IPS-18c (cell line): ENCODE results near the gene OR4P4.

Source experiments
- H3K4me3 ChIP-seq: 2 replicates; pipeline ENCODE4 v1.7.0; 2013; ENCODE audit warnings: low read depth, mild to moderate bottlenecking, low read length, moderate library complexity; ENCODE audit not compliant: insufficient read depth
- H3K9me3 ChIP-seq: one replicate; pipeline ENCODE4 v1.6.1; 2013; ENCODE audit warnings: mild to moderate bottlenecking, low read length, moderate library complexity; ENCODE audit not compliant: control insufficient read depth, insufficient read depth

Gene OR4P4

GRCh38 chr11:55634813-55635212, at the start of gene OR4P4:
TSS of gene OR4P4 (plus strand) at chr11:55635113.
- no peaks in the 10 kb centered on the region for H3K9me3 ChIP-seq
- H3K4me3 ChIP-seq: no peak within 1 kb of the TSS

GRCh38 chr11:55607545-55607944, 27.4 kb upstream of the OR4P4 start, which contains the start of gene OR4C11:
TSS of gene OR4C11 (minus strand) at chr11:55607645. CDS start at chr11:55604373, 3,272 bp downstream.
- Histone ChIP-seq H3K9me3 (no peaks in the 10 kb centered on the region), H3K4me3 (no peak within 1 kb of the TSS)

- Histone ChIP-seq H3K4me3 (no peak overlapping the region), H3K9me3 (peaks cover 3% of the 10 kb centered on the region)
These were observed 10.4 kb upstream of the OR4P4 start for GRCh38 chr11:55624531-55624930.

DNA sequence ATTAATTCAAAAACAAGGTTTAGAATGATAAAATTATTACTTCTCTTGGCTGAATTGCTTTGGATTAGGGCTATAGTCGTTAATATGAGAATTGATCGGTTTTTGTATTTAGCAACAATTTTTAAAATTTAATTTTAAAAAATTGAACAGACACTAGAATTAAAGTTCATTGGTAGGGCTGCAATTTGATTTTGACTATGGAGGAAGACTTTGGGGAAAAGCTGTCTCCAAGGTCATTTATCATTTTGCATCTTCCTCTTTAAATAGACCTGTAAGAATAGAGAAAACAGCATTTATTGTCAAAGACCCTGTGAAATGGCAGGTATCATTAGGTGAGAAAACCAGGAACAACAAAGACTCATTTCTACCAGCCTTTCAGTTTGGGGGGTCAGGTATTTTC, 13.1 kb downstream of the OR4P4 start, which contains the start of gene OR4S2:
OR4S2 (plus strand) TSS at position 301 of the 400 bp plus-strand sequence. CDS start 2,577 bp downstream, outside the sequence.
- H3K9me3 ChIP-seq: peaks cover 5% of the 10 kb centered on the region
- H3K4me3 ChIP-seq: no peak within 1 kb of the TSS

GRCh38 chr11:55652560-55652959, 17.6 kb downstream of the OR4P4 start:
- H3K9me3 ChIP-seq: peaks cover 5% of the 10 kb centered on the region
- no peak overlapping the region for H3K4me3 ChIP-seq

- no peak overlapping the region for H3K4me3 ChIP-seq
- peaks cover 10% of the 10 kb centered on the region for H3K9me3 ChIP-seq
These were observed 20.2 kb downstream of the OR4P4 start for GRCh38 chr11:55655096-55655495.

DNA sequence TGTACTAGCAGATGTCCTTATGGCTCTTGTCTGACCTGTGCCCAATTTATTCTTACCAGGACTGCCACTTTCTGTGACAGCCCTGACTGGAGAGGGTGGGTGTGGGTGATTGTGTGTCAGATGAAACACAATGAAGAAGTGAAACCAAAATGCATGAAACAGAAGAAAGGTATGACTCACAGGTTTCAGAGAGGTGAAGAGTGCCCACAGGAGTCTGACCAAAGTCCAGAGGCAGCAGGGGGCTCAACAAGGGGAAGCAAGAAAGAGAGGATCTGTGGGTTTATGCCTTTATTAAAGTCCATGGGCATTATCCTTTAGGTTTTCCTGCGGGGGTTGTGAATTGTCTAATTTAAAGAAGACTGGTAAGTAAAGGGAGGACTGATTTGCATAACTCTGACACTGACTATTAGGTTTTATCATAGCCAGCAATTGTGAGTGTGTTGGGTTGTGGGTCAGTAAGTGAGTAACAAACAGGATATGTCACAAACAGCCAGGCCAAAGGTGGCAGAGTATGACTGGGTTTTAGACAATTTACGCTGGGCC, 23.2 kb downstream of the OR4P4 start:
- Histone ChIP-seq H3K9me3 (peaks cover 7% of the 10 kb centered on the region), H3K4me3 (no peak overlapping the region)

- peaks cover 7% of the 10 kb centered on the region for H3K9me3 ChIP-seq
- H3K4me3 ChIP-seq: no peak overlapping the region
These were observed 23.7 kb downstream of the OR4P4 start for GRCh38 chr11:55658608-55659007.

DNA sequence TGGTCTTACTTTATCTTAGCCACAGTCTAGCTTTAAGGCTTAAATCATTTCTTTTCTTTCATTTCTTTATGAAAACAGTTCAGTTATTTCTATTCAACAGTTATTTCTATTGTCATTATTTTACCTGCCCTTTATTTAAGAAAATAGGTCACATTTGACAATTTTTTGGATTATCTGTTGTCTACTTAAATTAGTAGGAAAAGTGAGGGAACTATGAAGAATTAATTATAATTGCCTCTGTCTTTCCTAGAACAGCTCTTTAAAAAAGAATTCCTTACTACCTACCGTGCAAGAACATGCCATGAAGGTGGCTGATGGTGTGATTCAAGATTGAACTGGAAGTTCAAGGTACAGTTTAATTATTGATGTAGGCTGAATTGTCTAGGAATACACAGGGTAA, 27.0 kb downstream of the OR4P4 start, which contains the start of gene OR4C6:
OR4C6 (plus strand) TSS at position 301 of the 400 bp plus-strand sequence. CDS start 2,966 bp downstream, outside the sequence.
- Histone ChIP-seq H3K4me3 (no peak within 1 kb of the TSS), H3K9me3 (peaks cover 19% of the 10 kb centered on the region)

DNA sequence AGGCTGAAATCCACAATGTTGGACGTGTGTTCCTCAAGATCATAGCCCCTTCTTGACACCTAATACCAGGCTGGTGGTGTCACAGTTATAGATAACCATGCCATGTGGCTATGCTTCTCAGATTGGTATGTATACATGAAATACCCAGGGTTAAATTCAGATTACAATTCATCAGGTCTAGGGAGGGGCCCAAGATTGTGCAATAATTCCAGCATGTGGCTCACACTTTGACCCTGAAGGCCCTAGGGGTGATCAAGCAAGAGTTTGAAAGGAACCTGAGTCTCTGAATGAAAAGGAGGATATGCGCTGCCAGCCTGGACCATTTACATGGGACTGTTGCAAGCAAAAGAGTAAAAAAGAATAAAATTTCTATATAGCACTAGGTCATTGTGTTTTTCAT, 34.5 kb downstream of the OR4P4 start:
- peaks cover 9% of the 10 kb centered on the region for H3K9me3 ChIP-seq

DNA sequence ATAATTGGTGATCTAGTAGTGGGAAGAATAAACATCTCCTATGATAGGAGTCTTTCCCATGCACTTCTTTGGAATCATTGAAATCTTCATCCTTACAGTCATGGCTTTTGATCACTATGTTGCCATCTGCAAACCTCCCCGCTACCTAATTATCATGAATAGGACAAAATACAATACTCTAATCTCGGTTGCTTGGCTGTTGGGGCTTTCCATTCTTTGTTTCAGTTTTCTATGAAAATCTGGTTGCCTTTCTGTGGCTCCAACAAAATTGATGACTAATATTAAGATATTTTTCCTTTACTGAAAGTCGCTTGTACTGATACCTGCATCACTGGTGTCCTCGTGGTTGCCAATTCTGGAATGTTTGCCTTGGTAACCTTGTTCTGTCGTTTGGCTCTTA, 38.9 kb downstream of the OR4P4 start:
- Histone ChIP-seq H3K4me3 (no peak overlapping the region), H3K9me3 (peaks cover 4% of the 10 kb centered on the region)

More for the DNA sequence above, 34.5 kb downstream of the OR4P4 start:
- H3K4me3 ChIP-seq: no peak overlapping the region
